Fibroblast of lung (primary cell): Measurements from ENCODE around the gene VWC2L.

Experiments
- EZH2 ChIP-seq: IDR thresholded peaks from 2 replicates; pipeline ENCODE4 v1.5.1; 2012; ENCODE audit warnings: low read length, control low read depth, mild to moderate bottlenecking; ENCODE audit errors: missing control alignments
- TF ChIP-seq, protein P1 (sequence below), 2 donors: IDR thresholded peaks in 1 of 2; conservative IDR thresholded peaks in 1 of 2; 1 replicate in 1 of 2; 2 replicates in 1 of 2; pipeline ENCODE4 v1.5.1; 2011 to 2012; ENCODE audit warnings: low read length in 2 of 2, control low read depth in 1 of 2, inconsistent platforms in 1 of 2, low read depth in 1 of 2, mild to moderate bottlenecking in 1 of 2

DNA sequence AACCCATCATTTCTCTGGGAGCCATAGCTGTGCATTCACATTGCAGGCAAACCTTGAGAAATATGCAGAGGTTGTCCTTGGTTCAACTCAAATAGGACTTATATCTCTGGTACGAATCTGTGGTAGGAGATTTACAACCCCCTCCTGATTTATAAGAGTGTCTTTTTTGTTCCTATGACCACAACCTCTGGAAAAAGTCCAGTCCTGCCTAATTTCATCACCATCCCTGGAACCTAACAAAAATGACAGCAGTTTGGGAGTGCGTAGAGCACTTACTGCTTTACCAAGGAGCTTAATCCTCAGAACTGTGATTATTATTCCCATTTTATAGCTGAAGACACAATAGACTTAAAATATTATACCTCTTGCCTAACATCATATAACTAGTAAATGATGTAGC, 66.5 kb downstream of the VWC2L start:
- no peak for TF ChIP-seq EZH2
- TF ChIP-seq, protein P1, sequence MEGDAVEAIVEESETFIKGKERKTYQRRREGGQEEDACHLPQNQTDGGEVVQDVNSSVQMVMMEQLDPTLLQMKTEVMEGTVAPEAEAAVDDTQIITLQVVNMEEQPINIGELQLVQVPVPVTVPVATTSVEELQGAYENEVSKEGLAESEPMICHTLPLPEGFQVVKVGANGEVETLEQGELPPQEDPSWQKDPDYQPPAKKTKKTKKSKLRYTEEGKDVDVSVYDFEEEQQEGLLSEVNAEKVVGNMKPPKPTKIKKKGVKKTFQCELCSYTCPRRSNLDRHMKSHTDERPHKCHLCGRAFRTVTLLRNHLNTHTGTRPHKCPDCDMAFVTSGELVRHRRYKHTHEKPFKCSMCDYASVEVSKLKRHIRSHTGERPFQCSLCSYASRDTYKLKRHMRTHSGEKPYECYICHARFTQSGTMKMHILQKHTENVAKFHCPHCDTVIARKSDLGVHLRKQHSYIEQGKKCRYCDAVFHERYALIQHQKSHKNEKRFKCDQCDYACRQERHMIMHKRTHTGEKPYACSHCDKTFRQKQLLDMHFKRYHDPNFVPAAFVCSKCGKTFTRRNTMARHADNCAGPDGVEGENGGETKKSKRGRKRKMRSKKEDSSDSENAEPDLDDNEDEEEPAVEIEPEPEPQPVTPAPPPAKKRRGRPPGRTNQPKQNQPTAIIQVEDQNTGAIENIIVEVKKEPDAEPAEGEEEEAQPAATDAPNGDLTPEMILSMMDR (conservative IDR thresholded peaks at IDR 0.05 in 1 of 2, IDR thresholded peaks at IDR 0.05 in 1 of 2; ENCODE audit: low read depth in 1 of 2, low read length in 2 of 2) = no peak
